ENCODE data around the gene SMOC2. TPM values are rescaled to one million over a fixed set of nuclear protein-coding genes. Genes with fewer than 3 reads are reported as not detected.

The SMOC2 gene
- total RNA-seq, 1 experiment from 2014 or later = 2.1 TPM

GRCh38 chr6:168715643-168716481, 274.9 kb downstream of the SMOC2 start:
- Histone ChIP-seq H3T11ph (ENCODE audit: low read length) (no peak overlapping the region), H3K9me3 (ENCODE audit: control insufficient read depth, low read depth, low read length) (peaks cover 39% of the 10 kb centered on the region), H3K27ac (ENCODE audit: insufficient read length, low read depth, low read length) (no peak overlapping the region), H3K27me3 (ENCODE audit: insufficient read depth, low read length) (no peaks in the 10 kb centered on the region), H3K4me1 (ENCODE audit: insufficient read depth, low read length) (no peaks in the 10 kb centered on the region), H3K79me2 (ENCODE audit: insufficient read depth, low read length) (no peaks in the 10 kb centered on the region), H2BK12ac (ENCODE audit: insufficient read length, low read depth, low read length) (no peak overlapping the region), H2AFZ (ENCODE audit: low read length) (no peak overlapping the region), H2BK20ac (ENCODE audit: low read depth, low read length, poor library complexity, severe bottlenecking) (no peak overlapping the region), H4K20me1 (ENCODE audit: control insufficient read depth, insufficient read depth, insufficient read length) (no peaks in the 10 kb centered on the region), H3K4me2 (ENCODE audit: insufficient read depth, insufficient read length, low read length) (no peak overlapping the region), H3K18ac (ENCODE audit: insufficient read length, low read depth, low read length) (no peak overlapping the region), H4K5ac (ENCODE audit: insufficient read length, low read depth, low read length) (no peak overlapping the region), H4K8ac (replicated peaks; ENCODE audit: insufficient read length, low read depth, low read length) (no peak overlapping the region), H3K14ac (ENCODE audit: insufficient read depth, low read length) (no peak overlapping the region), H2AK5ac (ENCODE audit: insufficient read length, low read length) (no peak overlapping the region), H3K79me1 (ENCODE audit: insufficient read depth, low read depth, low read length, poor library complexity, severe bottlenecking) (no peaks in the 10 kb centered on the region), H2BK5ac (ENCODE audit: insufficient read length, low read length) (no peak overlapping the region), H3K56ac (ENCODE audit: insufficient read length, low read depth, low read length) (no peak overlapping the region), H3K23me2 (ENCODE audit: insufficient read length, low read depth, low read length, poor library complexity, severe bottlenecking) (no peaks in the 10 kb centered on the region), H3K4ac (ENCODE audit: low read depth, low read length) (no peak overlapping the region), H3K9ac (ENCODE audit: extremely low read depth, insufficient read length, low read length) (no peak overlapping the region), H3K23ac (ENCODE audit: insufficient read length, low read depth, low read length) (no peak overlapping the region), H2BK120ac (ENCODE audit: low read depth, low read length, poor library complexity, severe bottlenecking) (no peak overlapping the region), H2BK15ac (ENCODE audit: low read depth, low read length) (no peak overlapping the region), H4K91ac (ENCODE audit: insufficient read length, low read depth, low read length) (no peak overlapping the region)
- TF ChIP-seq, protein P1, sequence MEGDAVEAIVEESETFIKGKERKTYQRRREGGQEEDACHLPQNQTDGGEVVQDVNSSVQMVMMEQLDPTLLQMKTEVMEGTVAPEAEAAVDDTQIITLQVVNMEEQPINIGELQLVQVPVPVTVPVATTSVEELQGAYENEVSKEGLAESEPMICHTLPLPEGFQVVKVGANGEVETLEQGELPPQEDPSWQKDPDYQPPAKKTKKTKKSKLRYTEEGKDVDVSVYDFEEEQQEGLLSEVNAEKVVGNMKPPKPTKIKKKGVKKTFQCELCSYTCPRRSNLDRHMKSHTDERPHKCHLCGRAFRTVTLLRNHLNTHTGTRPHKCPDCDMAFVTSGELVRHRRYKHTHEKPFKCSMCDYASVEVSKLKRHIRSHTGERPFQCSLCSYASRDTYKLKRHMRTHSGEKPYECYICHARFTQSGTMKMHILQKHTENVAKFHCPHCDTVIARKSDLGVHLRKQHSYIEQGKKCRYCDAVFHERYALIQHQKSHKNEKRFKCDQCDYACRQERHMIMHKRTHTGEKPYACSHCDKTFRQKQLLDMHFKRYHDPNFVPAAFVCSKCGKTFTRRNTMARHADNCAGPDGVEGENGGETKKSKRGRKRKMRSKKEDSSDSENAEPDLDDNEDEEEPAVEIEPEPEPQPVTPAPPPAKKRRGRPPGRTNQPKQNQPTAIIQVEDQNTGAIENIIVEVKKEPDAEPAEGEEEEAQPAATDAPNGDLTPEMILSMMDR (conservative IDR thresholded peaks at IDR 0.05) = no peak
- Mint-ChIP-seq H3K9me3 (peaks cover 21 to 31% of the 10 kb centered on the region in 2 experiments), H3K27ac (no peak overlapping the region), H3K4me3 (no peak overlapping the region), H3K36me3 (ENCODE audit: insufficient read depth in 1 of 3, low read depth in 3 of 3) (peaks cover 8 to 14% (median 8%) of the 10 kb centered on the region in 3 experiments), H3K27me3 (ENCODE audit: low read depth) (peaks cover 8% of the 10 kb centered on the region), H3K4me1 (no peaks in the 10 kb centered on the region)
- no peak for DNase-seq
- 100% methylated on average over 2 of the region's 11 CpGs for WGBS (ENCODE audit: extremely low coverage, insufficient read length, low lambda C conversion rate)
